GM19467 (cell line): ENCODE results near the gene MRI1.
"Not testable (repeated sequence)": the region's sequence is repeated elsewhere in the genome, so short reads cannot be mapped to it uniquely, and the experiment has no call there.

Experiments
- ATAC-seq: cut with Tn5 transposase; IDR thresholded peaks from one replicate; pipeline ENCODE4 v1.9.1; 2021; ENCODE audit warnings: mild to moderate bottlenecking, moderate library complexity; ENCODE audit not compliant: unreplicated experiment

The MRI1 gene

GRCh38 chr19:13764101-13764807 is at the start of gene MRI1:
TSS of gene MRI1 (plus strand) at chr19:13764522. CDS start at chr19:13764589, 67 bp downstream.
- ATAC-seq: no peak

GRCh38 chr19:13717194-13717643 is 47.1 kb upstream of the MRI1 start:
- no peak for ATAC-seq

GRCh38 chr19:13718733-13719132 is 45.6 kb upstream of the MRI1 start:
- ATAC-seq: no peak

DNA sequence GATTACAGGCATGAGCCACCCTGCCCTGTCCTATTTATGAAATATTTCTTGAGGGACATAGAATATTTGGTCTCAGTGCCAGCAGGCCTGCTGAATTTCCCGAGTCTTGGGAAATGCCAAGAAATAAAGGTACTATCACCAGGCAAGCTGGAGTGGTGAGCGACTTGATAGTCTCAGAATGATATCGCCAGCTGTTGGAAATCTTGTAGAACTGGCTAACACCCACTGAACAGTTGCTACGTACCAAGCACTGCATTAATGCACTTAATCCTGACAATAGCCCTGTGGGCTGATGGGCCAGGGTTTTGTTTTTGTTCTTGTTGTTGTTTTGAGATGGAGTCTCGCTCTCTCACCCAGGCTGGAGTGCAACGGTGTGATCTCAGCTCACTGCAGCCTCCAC is 42.2 kb upstream of the MRI1 start:
- no peak for ATAC-seq

- ATAC-seq: no peak
Observed at GRCh38 chr19:13723206-13723605, 41.1 kb upstream of the MRI1 start.

DNA sequence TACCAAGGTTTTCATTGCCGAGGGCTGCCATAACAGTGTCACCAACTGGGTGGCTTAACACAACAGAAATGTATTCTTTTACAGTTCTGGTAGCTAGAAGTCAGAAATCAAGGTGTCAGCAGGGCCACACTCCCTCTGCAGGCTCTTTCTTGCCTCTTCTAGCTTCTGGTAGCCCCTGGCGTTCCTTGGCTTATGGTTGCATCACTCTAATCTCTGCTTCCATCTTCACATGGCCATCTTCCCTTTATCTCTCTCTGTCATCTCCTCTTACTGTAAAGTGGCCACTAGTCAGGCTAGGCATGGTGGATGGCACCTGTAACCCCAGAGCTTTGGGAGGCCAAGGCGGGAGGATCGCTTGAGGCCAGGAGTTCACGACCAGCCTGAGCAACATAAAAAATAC is 38.0 kb upstream of the MRI1 start:
- ATAC-seq: no peak

GRCh38 chr19:13727798-13728197 is 36.5 kb upstream of the MRI1 start:
- ATAC-seq: no peak

DNA sequence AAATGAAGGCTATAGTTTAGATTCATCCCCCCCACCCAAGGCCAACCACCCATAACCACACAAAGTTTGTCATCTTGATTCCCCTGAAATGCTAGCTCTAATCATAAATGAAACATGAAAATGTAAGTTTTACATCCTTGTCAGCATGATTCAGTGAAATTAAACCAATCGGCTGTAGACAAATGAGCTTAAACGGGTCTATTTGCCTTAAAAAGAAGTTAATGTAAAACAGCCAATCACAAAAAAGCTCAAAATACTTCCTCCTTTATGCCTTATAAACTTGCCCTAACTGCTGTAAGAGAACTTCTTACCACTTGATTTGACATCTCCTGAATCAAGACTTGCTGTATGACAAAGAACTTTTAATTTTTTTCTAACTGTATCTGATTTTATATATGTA is 34.5 kb upstream of the MRI1 start:
- no peak for ATAC-seq

DNA sequence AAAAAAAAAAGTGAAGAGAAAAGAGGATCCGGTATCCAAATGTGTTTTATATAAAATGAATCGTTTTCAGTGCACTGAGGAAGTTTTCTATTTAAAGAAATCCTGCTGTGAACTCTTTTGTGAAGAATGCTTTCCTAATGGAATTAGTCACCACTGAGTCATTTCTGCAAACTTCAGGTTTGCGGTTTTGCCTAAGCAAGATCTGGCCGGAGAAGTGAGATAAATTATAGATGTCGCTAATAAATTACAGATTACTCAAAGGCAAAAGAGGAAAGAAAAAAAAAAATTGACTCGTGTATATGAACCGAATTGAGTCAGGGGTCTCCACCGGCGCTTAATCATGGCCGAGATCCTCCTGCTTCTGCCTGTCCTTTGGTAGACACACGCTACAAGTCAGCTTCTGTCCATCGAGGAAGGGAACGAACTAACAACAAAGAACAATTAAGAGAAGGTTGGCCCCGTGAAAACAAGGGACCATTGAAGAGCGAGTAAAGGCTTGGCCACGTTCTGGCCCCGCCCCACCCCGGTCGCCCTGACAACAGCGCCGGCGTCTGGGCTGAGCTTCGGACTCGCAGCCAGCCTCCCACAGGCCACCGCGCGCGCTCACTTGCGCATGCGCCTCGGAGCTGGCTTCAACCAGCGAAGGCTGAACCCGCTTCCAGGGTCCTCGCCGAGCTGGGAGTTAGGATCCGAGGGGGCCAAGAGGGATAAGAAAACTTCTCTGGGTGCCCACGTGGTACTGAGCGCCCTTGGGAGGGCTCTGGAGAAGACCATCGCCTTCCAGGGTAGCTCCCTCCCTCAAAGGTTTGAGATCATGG is 33.0 kb upstream of the MRI1 start:
- peak; percentile 94 for ATAC-seq

GRCh38 chr19:13732337-13732736 is 32.0 kb upstream of the MRI1 start:
- ATAC-seq: no peak

GRCh38 chr19:13734751-13735150 is 29.6 kb upstream of the MRI1 start:
- ATAC-seq: no peak

DNA sequence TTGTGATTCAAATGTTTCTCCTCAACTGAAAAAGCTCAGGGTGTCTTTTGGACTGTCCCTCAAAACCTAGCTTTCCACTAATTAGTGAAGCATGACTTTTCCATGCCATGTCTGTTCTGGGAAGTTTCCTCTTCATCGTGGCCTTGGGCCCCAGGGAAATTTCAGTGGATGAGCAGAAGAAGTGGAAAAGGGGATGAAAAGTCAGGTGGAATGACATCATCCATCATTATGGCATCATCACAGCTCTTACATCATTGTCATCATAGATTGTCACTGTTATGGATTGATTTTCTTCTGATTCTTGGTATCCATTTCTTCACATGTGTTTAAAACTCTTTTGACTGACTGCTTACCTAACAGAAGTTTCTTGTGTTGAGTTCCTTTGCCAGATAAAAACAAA is 26.2 kb upstream of the MRI1 start:
- no peak for ATAC-seq

DNA sequence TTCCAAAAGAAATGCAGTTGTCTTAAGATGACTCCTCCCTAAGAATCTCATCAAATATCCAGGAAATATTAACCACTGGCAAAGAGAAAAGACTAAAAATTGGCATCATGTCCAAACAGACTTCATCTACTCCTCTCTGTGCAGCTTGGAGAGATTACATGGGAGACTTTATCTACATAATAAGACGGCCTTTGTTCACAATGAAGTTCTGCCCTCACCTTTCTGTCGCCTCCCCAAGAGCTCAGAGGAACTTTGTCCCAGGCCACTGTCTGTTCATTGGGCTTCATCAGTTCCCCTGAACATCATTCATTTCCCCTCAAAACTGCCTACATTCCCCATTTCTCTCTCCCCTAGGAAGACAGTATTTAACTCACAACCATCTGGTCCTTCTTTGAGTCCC is 22.4 kb upstream of the MRI1 start:
- no peak for ATAC-seq

GRCh38 chr19:13742756-13743155 is 21.6 kb upstream of the MRI1 start:
- no peak for ATAC-seq

- ATAC-seq: no peak
Observed at GRCh38 chr19:13744174-13744573, 20.1 kb upstream of the MRI1 start.

GRCh38 chr19:13747098-13747453 is 17.2 kb upstream of the MRI1 start:
- no peak for ATAC-seq

DNA sequence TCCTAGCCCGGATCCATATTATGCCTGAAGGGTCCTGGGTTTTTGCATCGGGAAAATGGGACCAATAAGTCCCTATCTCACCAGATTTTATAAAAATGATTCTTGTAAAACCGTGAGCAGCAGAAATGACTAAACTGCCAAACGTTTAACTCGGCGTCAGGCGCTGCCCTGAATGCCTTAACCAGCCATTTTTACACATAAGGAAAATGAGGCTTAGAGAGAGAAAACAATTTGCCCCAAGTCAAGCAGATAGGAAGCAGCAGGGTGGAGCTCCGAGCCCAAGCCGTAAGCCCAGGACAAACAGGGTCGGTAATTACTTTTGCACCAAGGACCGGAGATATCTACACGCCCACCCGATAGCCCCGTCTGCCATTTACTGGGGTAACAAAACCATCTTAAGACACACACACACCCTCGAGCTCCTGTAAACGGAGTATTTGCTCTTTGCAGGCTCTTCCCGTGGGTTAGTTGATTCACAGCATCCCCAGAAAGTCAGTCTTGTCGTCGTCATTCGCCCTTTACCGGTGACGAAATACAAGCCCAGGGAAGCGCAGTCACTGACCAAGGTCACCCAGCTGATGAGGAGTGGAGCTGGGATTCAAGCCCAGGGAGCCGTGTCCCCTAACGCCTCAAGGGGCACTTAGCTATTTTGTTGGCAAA is 16.0 kb upstream of the MRI1 start:
- ATAC-seq: no peak

- ATAC-seq: no peak
Observed at GRCh38 chr19:13751436-13751835, 12.9 kb upstream of the MRI1 start.

GRCh38 chr19:13753622-13754021 is 10.7 kb upstream of the MRI1 start:
- ATAC-seq: not testable (repeated sequence)

DNA sequence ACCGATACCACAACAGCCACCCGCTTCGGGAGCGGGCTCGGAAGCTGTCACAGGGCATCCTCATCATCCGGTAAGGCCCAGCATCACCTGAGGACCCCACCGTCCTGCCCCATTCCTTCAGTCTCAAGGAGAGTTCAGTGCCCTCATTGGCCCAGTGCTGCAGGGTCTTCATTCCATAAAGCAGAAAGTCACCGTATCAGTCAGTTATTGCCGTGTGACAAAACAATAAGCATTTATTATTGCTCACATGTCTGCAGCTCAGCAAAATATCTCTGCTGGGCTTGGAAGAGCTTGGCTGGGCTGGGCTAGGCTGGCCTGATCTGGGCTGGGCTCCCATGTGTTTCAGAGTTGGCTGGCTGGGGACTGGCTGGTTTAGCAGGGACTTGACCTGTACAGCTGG is 8.1 kb upstream of the MRI1 start:
- no peak for ATAC-seq

DNA sequence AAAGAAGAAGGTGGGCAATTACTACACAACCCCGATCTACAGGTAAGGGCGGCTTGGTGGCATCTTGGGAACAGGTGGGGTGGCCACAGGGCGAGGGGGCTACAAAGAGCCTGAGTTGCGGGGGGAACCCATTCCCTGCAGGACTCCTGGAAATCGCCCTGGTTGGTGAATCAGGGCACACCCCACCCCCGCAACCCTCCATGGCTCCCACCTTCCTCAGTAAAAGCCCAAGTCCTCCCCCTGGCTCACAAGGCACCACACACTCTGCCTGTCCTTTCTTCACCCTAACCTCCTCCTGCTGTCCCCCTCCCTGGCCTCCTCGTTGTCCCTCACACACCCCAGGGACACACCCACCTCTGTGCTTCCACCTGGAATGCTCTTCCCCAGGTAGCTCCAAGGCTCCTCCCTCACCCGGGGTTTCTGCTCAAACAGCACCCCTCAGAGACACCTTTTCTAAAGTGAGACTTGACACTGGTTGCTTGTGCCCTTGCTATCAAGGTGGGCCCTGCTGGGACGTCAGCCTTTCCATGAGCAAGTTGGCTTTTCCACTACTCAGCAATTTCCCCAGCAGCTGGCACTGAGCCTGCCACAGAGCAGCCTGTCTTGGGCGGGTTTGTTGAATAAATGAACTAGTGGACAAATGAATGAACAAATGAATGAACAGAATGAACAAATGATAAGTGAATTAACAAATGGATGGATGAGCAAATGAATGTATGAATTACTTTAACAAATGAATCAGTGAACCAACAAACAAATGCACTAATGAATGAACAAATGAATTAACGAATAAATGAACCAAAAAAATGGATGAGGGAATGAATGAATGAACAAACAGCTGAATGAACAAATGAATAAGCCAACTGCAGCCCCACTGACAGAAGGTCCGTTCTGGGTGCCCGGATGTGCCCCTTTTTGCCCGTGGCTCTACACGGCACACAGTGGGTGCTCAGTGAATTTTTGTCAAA is 6.2 kb upstream of the MRI1 start:
- ATAC-seq: no peak
